H9 (cell line): Measurements from ENCODE around the gene SLC35F3. TPM values are rescaled to one million over a fixed set of nuclear protein-coding genes. Genes with fewer than 3 reads are reported as not detected.

Experiments
- DNase-seq: peaks from one replicate; pipeline ENCODE4 v3.0.0-alpha.2; 2017
- H2AFZ ChIP-seq: one replicate; pipeline ENCODE4 v1.6.1; 2013; ENCODE audit warnings: mild to moderate bottlenecking, low read length, control low read depth, moderate library complexity
- H2AK5ac ChIP-seq: 2 replicates; pipeline ENCODE4 v1.6.1; 2013; ENCODE audit warnings: low read length, control low read depth, mixed read lengths; ENCODE audit not compliant: insufficient read length
- H2BK120ac ChIP-seq: one replicate; pipeline ENCODE4 v1.6.1; 2013; ENCODE audit warnings: low read depth, mild to moderate bottlenecking, low read length, control low read depth, inconsistent platforms; ENCODE audit not compliant: poor library complexity, severe bottlenecking
- H2BK12ac ChIP-seq: 2 replicates; pipeline ENCODE4 v1.6.1; 2013; ENCODE audit warnings: low read length, control low read depth, mixed read lengths, low read depth; ENCODE audit not compliant: insufficient read length
- H2BK15ac ChIP-seq: 2 replicates; pipeline ENCODE4 v1.6.1; 2013; ENCODE audit warnings: low read depth, low read length, control low read depth
- H2BK20ac ChIP-seq: one replicate; pipeline ENCODE4 v1.6.1; 2013; ENCODE audit warnings: low read depth, mild to moderate bottlenecking, low read length, control low read depth, inconsistent platforms; ENCODE audit not compliant: poor library complexity, severe bottlenecking
- H2BK5ac ChIP-seq: 2 replicates; pipeline ENCODE4 v1.6.1; 2013; ENCODE audit warnings: low read length, control low read depth, mixed read lengths; ENCODE audit not compliant: insufficient read length
- H3K14ac ChIP-seq: 2 replicates; pipeline ENCODE4 v1.6.1; 2013; ENCODE audit warnings: low read length, control low read depth; ENCODE audit not compliant: insufficient read depth
- H3K18ac ChIP-seq: 2 replicates; pipeline ENCODE4 v1.6.1; 2013; ENCODE audit warnings: low read depth, mild to moderate bottlenecking, mixed read lengths, low read length, control low read depth; ENCODE audit not compliant: insufficient read length
- H3K23ac ChIP-seq: 2 replicates; pipeline ENCODE4 v1.6.1; 2013; ENCODE audit warnings: low read length, control low read depth, mixed read lengths, low read depth; ENCODE audit not compliant: insufficient read length
- H3K23me2 ChIP-seq: 2 replicates; pipeline ENCODE4 v1.6.1; 2013; ENCODE audit warnings: low read depth, mild to moderate bottlenecking, mixed read lengths, low read length, control low read depth; ENCODE audit not compliant: insufficient read length, poor library complexity, severe bottlenecking
- H3K27ac ChIP-seq: 2 replicates; pipeline ENCODE4 v1.5.1; 2013; ENCODE audit warnings: low read length, control low read depth, mixed read lengths, low read depth; ENCODE audit not compliant: insufficient read length
- H3K27me3 ChIP-seq: 2 replicates; pipeline ENCODE4 v1.6.1; 2013; ENCODE audit warnings: low read length, control low read depth, inconsistent platforms; ENCODE audit not compliant: insufficient read depth
- H3K4ac ChIP-seq: 2 replicates; pipeline ENCODE4 v1.6.1; 2013; ENCODE audit warnings: low read depth, mild to moderate bottlenecking, control low read depth, inconsistent platforms, low read length, moderate library complexity
- H3K4me1 ChIP-seq: 2 replicates; pipeline ENCODE4 v1.6.1; 2013; ENCODE audit warnings: low read length, control low read depth, inconsistent platforms; ENCODE audit not compliant: insufficient read depth
- H3K4me2 ChIP-seq: 2 replicates; pipeline ENCODE4 v1.6.1; 2013; ENCODE audit warnings: low read length, control low read depth, mixed read lengths; ENCODE audit not compliant: insufficient read length, insufficient read depth
- H3K56ac ChIP-seq: 2 replicates; pipeline ENCODE4 v1.6.1; 2013; ENCODE audit warnings: low read depth, mild to moderate bottlenecking, mixed read lengths, low read length, control low read depth; ENCODE audit not compliant: insufficient read length
- H3K79me1 ChIP-seq: 2 replicates; pipeline ENCODE4 v1.6.1; 2013; ENCODE audit warnings: low read depth, mild to moderate bottlenecking, moderate library complexity, low read length, control low read depth, inconsistent platforms; ENCODE audit not compliant: insufficient read depth, poor library complexity, severe bottlenecking
- H3K79me2 ChIP-seq: 2 replicates; pipeline ENCODE4 v1.6.1; 2013; ENCODE audit warnings: low read length, control low read depth, inconsistent platforms; ENCODE audit not compliant: insufficient read depth
- H3K9ac ChIP-seq: 2 replicates; pipeline ENCODE4 v1.6.1; 2013; ENCODE audit warnings: low read length, control low read depth, mixed read lengths; ENCODE audit not compliant: insufficient read length; ENCODE audit errors: extremely low read depth
- H3K9me3 ChIP-seq: one replicate; pipeline ENCODE4 v1.6.1; 2013; ENCODE audit warnings: low read depth, low read length, inconsistent platforms; ENCODE audit not compliant: control insufficient read depth
- H3T11ph ChIP-seq: one replicate; pipeline ENCODE4 v1.6.1; 2013; ENCODE audit warnings: mild to moderate bottlenecking, low read length, control low read depth, inconsistent platforms
- H4K20me1 ChIP-seq: one replicate; pipeline ENCODE4 v1.6.1; 2013; ENCODE audit not compliant: control insufficient read depth, insufficient read length, insufficient read depth
- H4K5ac ChIP-seq: 2 replicates; pipeline ENCODE4 v1.6.1; 2013; ENCODE audit warnings: low read depth, mild to moderate bottlenecking, mixed read lengths, low read length, control low read depth; ENCODE audit not compliant: insufficient read length
- H4K8ac ChIP-seq: replicated peaks from 2 replicates; pipeline ENCODE4 v1.6.1; 2013; ENCODE audit warnings: low read length, control low read depth, mixed read lengths, low read depth; ENCODE audit not compliant: insufficient read length
- H4K91ac ChIP-seq: 2 replicates; pipeline ENCODE4 v1.6.1; 2013; ENCODE audit warnings: low read depth, mild to moderate bottlenecking, moderate library complexity, mixed read lengths, low read length, control low read depth; ENCODE audit not compliant: insufficient read length
- H3K27ac Mint-ChIP-seq, 3 experiments: 2 replicates in 2 of 3; 3 replicates in 1 of 3; pipeline ENCODE4 v1.8.0; 2020 to 2021; ENCODE audit warnings: mixed read lengths in 3 of 3, mild to moderate bottlenecking in 1 of 3, moderate library complexity in 1 of 3
- H3K27me3 Mint-ChIP-seq: 2 replicates; pipeline ENCODE4 v1.8.0; 2021; ENCODE audit warnings: low read depth, mild to moderate bottlenecking, moderate library complexity, mixed read lengths
- H3K36me3 Mint-ChIP-seq, 3 experiments: 2 replicates in 2 of 3; 3 replicates in 1 of 3; pipeline ENCODE4 v1.8.0; 2020 to 2021; ENCODE audit warnings: low read depth in 3 of 3, mixed read lengths in 3 of 3; ENCODE audit not compliant: insufficient read depth in 1 of 3
- H3K4me1 Mint-ChIP-seq, 2 experiments: 2 replicates each; pipeline ENCODE4 v1.8.0; 2020; ENCODE audit warnings: mixed read lengths in 2 of 2
- H3K4me3 Mint-ChIP-seq, 2 experiments: 2 replicates in 1 of 2; 3 replicates in 1 of 2; pipeline ENCODE4 v1.8.0; 2020 to 2021; ENCODE audit warnings: mild to moderate bottlenecking in 2 of 2, mixed read lengths in 2 of 2, moderate library complexity in 1 of 2
- H3K9me3 Mint-ChIP-seq, 2 experiments: 2 replicates in 1 of 2; 3 replicates in 1 of 2; pipeline ENCODE4 v1.8.0; 2020; ENCODE audit warnings: mild to moderate bottlenecking in 2 of 2, mixed read lengths in 2 of 2, moderate library complexity in 1 of 2
- CTCF ChIP-seq: fragments of 200-600 bp; sonication (generic); conservative IDR thresholded peaks from 3 replicates; pipeline ENCODE4 v1.8.0; 2021; ENCODE audit warnings: antibody characterized with exemption, mild to moderate bottlenecking
- WGBS: extraction: QIAGEN DNeasy Blood & Tissue Kit; methylation state at CpG from one replicate; pipeline ENCODE4 v1.1.7; 2013; ENCODE audit warnings: missing lambda C conversion rate, low lambda C conversion rate, mixed read lengths; ENCODE audit not compliant: insufficient read length; ENCODE audit errors: extremely low coverage; 5-methylcytosine and 5-hydroxymethylcytosine counted together
- total RNA-seq: library from RNA; stranded (reverse); gene quantifications from 2 replicates; pipeline ENCODE4 v1.2.1, GENCODE V29; 2021

Gene SLC35F3
- total RNA-seq, 1 experiment from 2014 or later = 0.81 TPM

DNA sequence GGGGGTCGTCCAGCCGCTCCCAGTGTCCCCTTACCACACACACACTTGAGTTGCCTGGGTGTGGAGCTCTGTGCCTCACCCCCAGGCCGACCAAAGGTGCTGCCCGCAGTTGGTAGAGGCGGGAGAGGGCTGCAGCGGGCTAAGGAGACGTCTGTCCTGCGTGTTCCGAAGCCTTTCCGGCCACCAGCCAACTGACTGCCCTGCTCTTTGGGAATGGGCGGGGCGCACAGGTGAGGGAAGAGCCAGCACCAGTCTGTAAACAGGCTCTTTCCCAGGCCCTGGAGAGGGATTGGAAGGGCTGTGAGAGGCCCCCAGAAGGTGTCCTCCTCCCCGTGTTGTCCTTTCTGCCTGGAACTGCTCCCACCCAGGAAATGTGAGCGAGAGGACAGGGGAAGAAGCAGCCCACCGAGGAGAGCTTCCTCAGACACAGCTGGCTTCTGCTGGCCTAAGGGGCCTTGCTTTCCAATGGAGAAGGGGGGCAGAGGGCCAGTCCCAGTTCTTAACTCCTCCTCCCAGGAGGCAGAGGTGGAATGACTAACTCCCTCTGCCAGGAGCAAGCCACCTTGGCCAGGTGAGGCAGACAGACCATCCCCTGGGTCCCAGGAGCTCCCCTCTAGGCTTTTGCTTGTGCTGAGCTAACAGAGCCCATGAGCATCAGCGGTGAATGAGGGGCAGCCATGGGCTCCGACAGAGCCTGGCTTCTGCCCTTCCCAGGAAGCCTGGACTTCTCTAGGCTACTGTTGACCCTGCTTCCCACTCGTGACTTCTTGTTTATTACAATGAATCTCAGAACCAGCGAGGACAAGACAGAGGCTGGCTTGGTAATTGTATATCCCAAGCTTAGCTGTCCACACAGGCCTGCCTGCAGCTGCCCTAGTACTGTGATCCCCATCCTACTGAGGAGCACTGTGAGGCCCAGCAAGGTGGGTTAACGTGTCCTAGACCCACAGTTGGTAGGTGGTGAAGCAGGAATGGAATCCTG lies 310.7 kb downstream of the SLC35F3 start:
- no peak for TF ChIP-seq CTCF
- Mint-ChIP-seq H3K27ac (no peak overlapping the region), H3K4me1 (peaks cover 8 to 13% of the 10 kb centered on the region in 2 experiments), H3K4me3 (peak overlapping the region; percentile 83 to 85), H3K36me3 (peaks cover under 1 to 4% (median 3%) of the 10 kb centered on the region in 3 experiments; a peak in 3 of 7 replicates), H3K9me3 (peaks cover 4 to 8% of the 10 kb centered on the region in 2 experiments; a peak in 4 of 5 replicates), H3K27me3 (peaks cover 20% of the 10 kb centered on the region)
- Histone ChIP-seq H3K9ac (no peak overlapping the region), H2BK12ac (no peak overlapping the region), H2BK20ac (no peak overlapping the region), H2BK5ac (no peak overlapping the region), H3K4me2 (peak overlapping the region; percentile 70), H3K27me3 (no peaks in the 10 kb centered on the region), H2AFZ (no peak overlapping the region), H3K23ac (no peak overlapping the region), H4K8ac (no peak overlapping the region), H3K4ac (no peak overlapping the region), H3K79me2 (no peaks in the 10 kb centered on the region), H3K56ac (no peak overlapping the region), H2BK120ac (no peak overlapping the region), H3K9me3 (no peaks in the 10 kb centered on the region), H3K79me1 (no peaks in the 10 kb centered on the region), H3K4me1 (no peaks in the 10 kb centered on the region), H3K27ac (no peak overlapping the region), H4K91ac (no peak overlapping the region), H2AK5ac (no peak overlapping the region), H2BK15ac (no peak overlapping the region), H3T11ph (no peak overlapping the region), H3K23me2 (peaks cover 12% of the 10 kb centered on the region), H4K5ac (no peak overlapping the region), H3K18ac (no peak overlapping the region), H4K20me1 (no peaks in the 10 kb centered on the region), H3K14ac (peak overlapping the region; percentile 8; the same call in 1 of the 2 replicates)
- no CpG with 5 or more reads among the region's 20 CpGs for WGBS
- DNase-seq = peak; percentile 84
